GM12878 (cell line): ENCODE results near the gene VLDLR. TPM values are rescaled to one million over a fixed set of nuclear protein-coding genes. Genes with fewer than 3 reads are reported as not detected.

Source experiments
- ATAC-seq: fragments of 200-7000 bp; cut with Tn5 transposase; 3 replicates; pipeline ENCODE4 v1.9.1; 2020; ENCODE audit warnings: mild to moderate bottlenecking, moderate library complexity
- BruUV-seq: library from RNA; stranded (reverse); fragments of 400-500 nt; replicated peaks from 2 replicates; lab custom pipeline; 2021; lab: Mats Ljungman, UMichigan
- CTCF ChIA-PET: fragments of 300-600 bp; sonication (Branson Sonifier 250); formaldehyde crosslinking; extraction: SDS; loops from one replicate; lab custom pipeline; 2021; ENCODE audit warnings: inconsistent platforms; lab: Yijun Ruan, JAX
- POLR2A ChIA-PET: fragments of 350-600 bp; formaldehyde crosslinking; extraction: SDS; loops from one replicate; lab custom pipeline; 2021; ENCODE audit warnings: inconsistent platforms; lab: Charles Lee
- RAD21 ChIA-PET: fragments of 300-600 bp; sonication (Branson Sonifier 250); formaldehyde crosslinking; loops from one replicate; lab custom pipeline; 2023; ENCODE audit warnings: antibody characterized with exemption; ENCODE audit not compliant: unreplicated experiment; lab: Charles Lee
- SMC1A ChIA-PET: fragments of 300-600 bp; sonication (Branson Sonifier 250); formaldehyde crosslinking; loops from one replicate; lab custom pipeline; 2023; ENCODE audit not compliant: unreplicated experiment, uncharacterized antibody; lab: Charles Lee
- DNase-seq: peaks from one replicate; pipeline ENCODE4 v3.0.0-alpha.2; 2011; ENCODE audit warnings: low read depth, low spot score
- FAIRE-seq: peaks from 3 replicates; lab custom pipeline; 2011; peaks lifted over from hg19 to GRCh38; lab: Jason Lieb, UNC
- H2AFZ ChIP-seq: 2 replicates; pipeline ENCODE4 v1.6.0; 2011; ENCODE audit warnings: low read depth, low read length, control low read depth; ENCODE audit not compliant: control insufficient read depth
- H3K27ac ChIP-seq: 2 replicates; pipeline ENCODE4 v1.5.1; 2011; ENCODE audit warnings: control low read depth; ENCODE audit not compliant: control insufficient read depth, insufficient read depth
- H3K27me3 ChIP-seq, 2 experiments: replicated peaks in 1 of 2; 2 replicates each; pipeline versions ENCODE4 v1.6.0 to v1.6.1; 2011; ENCODE audit warnings: low read length in 1 of 2; ENCODE audit not compliant: control insufficient read depth in 2 of 2, insufficient read depth in 2 of 2
- H3K36me3 ChIP-seq, 2 experiments: 2 replicates each; pipeline ENCODE4 v1.5.1; 2011; ENCODE audit warnings: low read length in 1 of 2; ENCODE audit not compliant: control insufficient read depth in 2 of 2, insufficient read depth in 2 of 2
- H3K4me1 ChIP-seq: 2 replicates; pipeline ENCODE4 v1.6.1; 2011; ENCODE audit warnings: mild to moderate bottlenecking, low read length, moderate library complexity, mixed read lengths; ENCODE audit not compliant: control insufficient read depth, insufficient read depth
- H3K4me2 ChIP-seq: 2 replicates; pipeline ENCODE4 v1.6.0; 2011; ENCODE audit warnings: control low read depth; ENCODE audit not compliant: control insufficient read depth, insufficient read depth
- H3K4me3 ChIP-seq: fragments of 200-600 bp; sonication (generic); 2 replicates; pipeline ENCODE4 v1.5.1; 2016
- H3K79me2 ChIP-seq: 2 replicates; pipeline ENCODE4 v1.6.0; 2011; ENCODE audit warnings: low read length; ENCODE audit not compliant: control insufficient read depth, insufficient read depth
- H3K9ac ChIP-seq: 2 replicates; pipeline ENCODE4 v1.8.0; 2011; ENCODE audit warnings: low read length, control low read depth, mixed read lengths; ENCODE audit not compliant: control insufficient read depth, insufficient read depth
- H3K9me3 ChIP-seq: replicated peaks from 3 replicates; pipeline ENCODE4 v1.5.1; 2011; ENCODE audit warnings: mild to moderate bottlenecking, low read length; ENCODE audit not compliant: control insufficient read depth, insufficient read depth
- H4K20me1 ChIP-seq: 2 replicates; pipeline ENCODE4 v1.6.0; 2011; ENCODE audit not compliant: control insufficient read depth, insufficient read depth
- BACH1 ChIP-seq: fragments of 450-650 bp; IDR thresholded peaks from 2 replicates; pipeline ENCODE4 v1.6.1; 2017; ENCODE audit warnings: mild to moderate bottlenecking, borderline replicate concordance
- BHLHE40 ChIP-seq, 2 experiments: fragments of 450-650 bp in 1 of 2; IDR thresholded peaks; 2 replicates each; pipeline ENCODE4 v1.6.1; 2011 to 2017; ENCODE audit warnings: low read depth in 2 of 2, borderline replicate concordance in 1 of 2, improper control_type of control experiment in 1 of 2, low read length in 1 of 2, mild to moderate bottlenecking in 1 of 2
- CEBPB ChIP-seq, 2 experiments: fragments of 150-350 bp in 1 of 2; IDR thresholded peaks; 2 replicates each; pipeline ENCODE4 v1.6.1; 2012 to 2014; ENCODE audit warnings: low read depth in 2 of 2, low read length in 2 of 2, borderline replicate concordance in 1 of 2, inconsistent platforms in 1 of 2
- CHD4 ChIP-seq: fragments of 200-600 bp; sonication (generic); IDR thresholded peaks from 2 replicates; pipeline ENCODE4 v1.6.1; 2016; ENCODE audit warnings: mild to moderate bottlenecking
- DPF2 ChIP-seq: fragments of 450-650 bp; IDR thresholded peaks from 2 replicates; pipeline ENCODE4 v1.6.1; 2017; ENCODE audit warnings: mild to moderate bottlenecking
- EP300 ChIP-seq, 2 experiments: fragments of 150-350 bp in 1 of 2; IDR thresholded peaks; 2 replicates each; pipeline ENCODE4 v1.6.1; 2011 to 2012; ENCODE audit warnings: low read depth in 2 of 2, low read length in 2 of 2, borderline replicate concordance in 1 of 2, improper control_type of control experiment in 1 of 2, inconsistent platforms in 1 of 2; ENCODE audit not compliant: control insufficient read depth in 1 of 2
- HDAC6 ChIP-seq: fragments of 200-600 bp; sonication (generic); IDR thresholded peaks from one replicate; pipeline ENCODE4 v1.8.0; 2017; ENCODE audit warnings: antibody characterized with exemption; ENCODE audit not compliant: unreplicated experiment
- IKZF1 ChIP-seq: fragments of 450-650 bp; conservative IDR thresholded peaks from 2 replicates; pipeline ENCODE4 v1.6.1; 2017; ENCODE audit warnings: antibody characterized with exemption, mild to moderate bottlenecking
- LARP7 ChIP-seq: fragments of 450-650 bp; IDR thresholded peaks from 2 replicates; pipeline ENCODE4 v1.6.1; 2017; ENCODE audit warnings: mild to moderate bottlenecking
- MEF2B ChIP-seq: fragments of 450-650 bp; IDR thresholded peaks from 2 replicates; pipeline ENCODE4 v1.6.1; 2018; ENCODE audit warnings: mild to moderate bottlenecking, moderate library complexity; ENCODE audit not compliant: partially characterized antibody, poor library complexity, severe bottlenecking
- MTA2 ChIP-seq: fragments of 450-650 bp; IDR thresholded peaks from 2 replicates; pipeline ENCODE4 v1.6.1; 2016; ENCODE audit warnings: low read depth, mild to moderate bottlenecking, moderate library complexity
- NFYB ChIP-seq: IDR thresholded peaks from 2 replicates; pipeline ENCODE4 v1.6.1; 2011; ENCODE audit warnings: low read depth, mild to moderate bottlenecking, low read length, improper control_type of control experiment, moderate library complexity; ENCODE audit not compliant: insufficient read depth
- PAX5 ChIP-seq: IDR thresholded peaks from 2 replicates; pipeline ENCODE4 v1.6.1; 2011; ENCODE audit warnings: low read depth, low read length, borderline replicate concordance
- POLR2A ChIP-seq: IDR thresholded peaks from 2 replicates; pipeline ENCODE4 v1.6.1; 2011; ENCODE audit warnings: low read depth, mild to moderate bottlenecking, low read length
- RUNX3 ChIP-seq: IDR thresholded peaks from 2 replicates; pipeline ENCODE4 v1.6.1; 2012; ENCODE audit warnings: low read length, inconsistent platforms
- SMAD5 ChIP-seq: IDR thresholded peaks from 2 replicates; pipeline ENCODE4 v1.6.1; 2016; ENCODE audit warnings: antibody characterized with exemption, low read depth
- SMARCA5 ChIP-seq: fragments of 450-650 bp; IDR thresholded peaks from 2 replicates; pipeline ENCODE4 v1.6.1; 2017; ENCODE audit warnings: mild to moderate bottlenecking
- STAT3 ChIP-seq: IDR thresholded peaks from 2 replicates; pipeline ENCODE4 v1.6.1; 2011; ENCODE audit warnings: low read depth, low read length, improper control_type of control experiment
- ZNF217 ChIP-seq: fragments of 450-650 bp; IDR thresholded peaks from 2 replicates; pipeline ENCODE4 v1.6.1; 2017; ENCODE audit warnings: antibody characterized with exemption, mild to moderate bottlenecking
- ZNF24 ChIP-seq: fragments of 450-650 bp; IDR thresholded peaks from 2 replicates; pipeline ENCODE4 v1.6.1; 2017; ENCODE audit warnings: antibody characterized with exemption, mild to moderate bottlenecking
- WGBS: methylation state at CpG from one replicate; pipeline ENCODE4 v1.1.6; 2016; ENCODE audit warnings: low lambda C conversion rate; ENCODE audit not compliant: insufficient replicate concordance, insufficient coverage; ENCODE audit errors: missing lambda C conversion rate; 5-methylcytosine and 5-hydroxymethylcytosine counted together
- in situ Hi-C: fragments of 300-500 bp; cut with MboI; formaldehyde crosslinking; loops from 9 replicates; pipeline ENCODE4 v1.14.3; 2018; ENCODE audit warnings: mixed read lengths
- intact Hi-C: fragments of 100-400 bp; cut with micrococcal nuclease; formaldehyde crosslinking; loops from one replicate; pipeline ENCODE4 v1.14.2; 2022; ENCODE audit not compliant: unreplicated experiment
- polyA plus RNA-seq, 11 experiments: library from polyadenylated mRNA; depleted of rRNA in 4 of 11; unstranded in 6 of 11; stranded (reverse) in 5 of 11; fragments of >200 nt; fragmentation: Nextera tagmentation in 4 of 11; fragmentation: Illumina TruSeq in 1 of 11; extraction: Ambion mirVana in 4 of 11; extraction: Trizol in 1 of 11; gene quantifications; 1 replicate in 1 of 11; 2 replicates in 10 of 11; pipeline versions ENCODE4 v1.2.1 to v1.2.3, GENCODE V29; 2011 to 2016; ENCODE audit warnings: inconsistent platforms in 2 of 11, missing spikeins in 2 of 11, low read depth in 1 of 11
- total RNA-seq, 4 experiments: library from RNA; depleted of rRNA in 3 of 4; stranded (reverse); fragments of >200 nt in 3 of 4; fragmentation: Illumina TruSeq in 1 of 4; extraction: Trizol in 1 of 4; gene quantifications; 2 replicates each; pipeline versions ENCODE4 v1.2.1 to v1.2.3, GENCODE V29; 2013 to 2021
- TF ChIP-seq, protein P1 (sequence below): fragments of 450-650 bp; IDR thresholded peaks from 2 replicates; pipeline ENCODE4 v1.6.1; 2017; ENCODE audit warnings: mild to moderate bottlenecking, moderate library complexity

VLDLR gene
- total and polyA plus RNA-seq, 10 of the 15 experiments (the other 5 are each of a cell fraction or from before 2014, with no cell fraction given): 0.14 to 5.9 (median 0.57) TPM

DNA sequence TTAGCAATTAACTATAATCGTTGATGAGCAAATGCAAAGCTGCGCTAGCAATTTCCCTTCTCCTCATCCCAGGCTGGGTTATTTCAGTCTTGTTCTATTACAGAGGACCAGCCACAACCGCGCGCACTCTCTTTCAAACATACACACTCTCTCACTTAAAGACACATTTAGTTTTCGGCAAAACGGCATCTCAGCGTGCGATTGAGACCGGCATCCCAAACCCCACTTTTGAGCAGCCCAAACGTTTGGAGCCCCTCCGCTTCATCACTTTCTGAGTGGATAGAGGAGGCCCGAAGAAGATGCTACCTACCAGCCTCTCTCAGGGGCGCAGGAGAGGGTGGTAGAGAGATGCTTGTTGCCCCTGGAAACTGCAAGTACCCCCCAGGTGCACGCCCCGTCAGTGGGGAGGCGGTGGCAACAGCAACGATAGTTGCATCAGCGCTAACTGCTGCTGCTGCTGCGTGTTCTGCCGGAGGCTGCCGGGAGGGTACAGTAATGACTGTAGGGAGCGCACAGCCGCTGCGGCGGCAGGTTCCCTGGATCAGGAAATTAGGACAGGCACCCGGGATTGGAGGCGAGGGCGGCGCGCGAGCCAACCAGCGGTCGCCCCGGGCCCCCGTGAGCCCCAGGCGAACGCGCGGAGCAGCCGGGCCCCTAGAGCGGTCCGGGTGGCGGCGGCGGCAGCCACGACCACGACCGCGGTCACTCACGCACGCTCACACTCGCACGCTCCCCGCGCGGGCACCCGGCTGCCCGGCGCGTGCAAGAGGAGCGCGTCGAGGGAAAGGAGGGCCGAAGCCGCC lies 467 bp upstream of the VLDLR start:
- SMC1A ChIA-PET: no interaction called here
- FAIRE-seq: no peak
- 28% methylated on average over 42 of the region's 66 CpGs for WGBS
- H3K27ac ChIP-seq: no peak overlapping the region
- H3K9me3 ChIP-seq: no peaks in the 10 kb centered on the region; the same call in 2 of the 3 replicates
- ATAC-seq: peak; percentile 46
- RAD21 ChIA-PET: no interaction called here
- peaks cover 2% of the 10 kb centered on the region; the same call in 1 of the 2 replicates for H3K4me1 ChIP-seq
- peak overlapping the region; percentile 87 for H3K4me2 ChIP-seq
- no TSS peak for BruUV-seq
- CTCF ChIA-PET: interaction anchor here (0.5 to 2.3 kb wide), 3 partner anchors 12 to 287 kb away, joined by 3 to 9 read pairs (median 7); no protein-coding TSS in a partner anchor
- in situ Hi-C loops (no loop called here), intact Hi-C loops (loop anchor here (5.0 to 10.0 kb wide), 3 partner anchors 106 to 366 kb away; no protein-coding TSS in a partner anchor)
- H3K4me3 ChIP-seq: peak overlapping the region; percentile 65
- H3K9ac ChIP-seq: no peak overlapping the region
- DNase-seq: no peak
- no peaks in the 10 kb centered on the region for H3K36me3 ChIP-seq
- peaks cover 0 to 16% of the 10 kb centered on the region in 2 experiments; a peak in 3 of 4 replicates for H3K27me3 ChIP-seq
- POLR2A ChIA-PET: no interaction called here
- H2AFZ ChIP-seq: peak overlapping the region; percentile 61
- no peaks in the 10 kb centered on the region; the same call in 1 of the 2 replicates for H3K79me2 ChIP-seq
- no peaks in the 10 kb centered on the region; the same call in 1 of the 2 replicates for H4K20me1 ChIP-seq
- TF ChIP-seq BHLHE40 (IDR thresholded peaks at IDR 0.05; ENCODE audit: borderline replicate concordance in 1 of 2, low read depth in 2 of 2, low read length in 1 of 2) (peak; percentile 45 to 82; a peak in 2 of 4 replicates), ZNF24 (no peak), HDAC6 (no peak), LARP7 (peak; percentile 71; the same call in 1 of the 2 replicates), MEF2B (no peak), CEBPB (IDR thresholded peaks at IDR 0.05; ENCODE audit: borderline replicate concordance in 1 of 2, low read depth in 2 of 2, low read length in 2 of 2) (peak in 1 of 2 experiments; percentile 40; a peak in 1 of 4 replicates), SMARCA5 (0 out of 2 replicates have a peak, but pooled peaks have one; percentile 34), POLR2A (peak; percentile 19; the same call in 1 of the 2 replicates), ZNF217 (0 out of 2 replicates have a peak, but pooled peaks have one; percentile 32), NFYB (peak; percentile 61; the same call in 1 of the 2 replicates), IKZF1 (peak; percentile 83), PAX5 (no peak), BACH1 (0 out of 2 replicates have a peak, but pooled peaks have one; percentile 55), MTA2 (no peak), DPF2 (peak; percentile 69; the same call in 1 of the 2 replicates), SMAD5 (no peak), CHD4 (no peak), RUNX3 (peak; percentile 10; the same call in 1 of the 2 replicates), STAT3 (no peak), EP300 (IDR thresholded peaks at IDR 0.05; ENCODE audit: borderline replicate concordance in 1 of 2, control insufficient read depth in 1 of 2, low read depth in 2 of 2, low read length in 2 of 2) (no peak)
- TF ChIP-seq, protein P1, sequence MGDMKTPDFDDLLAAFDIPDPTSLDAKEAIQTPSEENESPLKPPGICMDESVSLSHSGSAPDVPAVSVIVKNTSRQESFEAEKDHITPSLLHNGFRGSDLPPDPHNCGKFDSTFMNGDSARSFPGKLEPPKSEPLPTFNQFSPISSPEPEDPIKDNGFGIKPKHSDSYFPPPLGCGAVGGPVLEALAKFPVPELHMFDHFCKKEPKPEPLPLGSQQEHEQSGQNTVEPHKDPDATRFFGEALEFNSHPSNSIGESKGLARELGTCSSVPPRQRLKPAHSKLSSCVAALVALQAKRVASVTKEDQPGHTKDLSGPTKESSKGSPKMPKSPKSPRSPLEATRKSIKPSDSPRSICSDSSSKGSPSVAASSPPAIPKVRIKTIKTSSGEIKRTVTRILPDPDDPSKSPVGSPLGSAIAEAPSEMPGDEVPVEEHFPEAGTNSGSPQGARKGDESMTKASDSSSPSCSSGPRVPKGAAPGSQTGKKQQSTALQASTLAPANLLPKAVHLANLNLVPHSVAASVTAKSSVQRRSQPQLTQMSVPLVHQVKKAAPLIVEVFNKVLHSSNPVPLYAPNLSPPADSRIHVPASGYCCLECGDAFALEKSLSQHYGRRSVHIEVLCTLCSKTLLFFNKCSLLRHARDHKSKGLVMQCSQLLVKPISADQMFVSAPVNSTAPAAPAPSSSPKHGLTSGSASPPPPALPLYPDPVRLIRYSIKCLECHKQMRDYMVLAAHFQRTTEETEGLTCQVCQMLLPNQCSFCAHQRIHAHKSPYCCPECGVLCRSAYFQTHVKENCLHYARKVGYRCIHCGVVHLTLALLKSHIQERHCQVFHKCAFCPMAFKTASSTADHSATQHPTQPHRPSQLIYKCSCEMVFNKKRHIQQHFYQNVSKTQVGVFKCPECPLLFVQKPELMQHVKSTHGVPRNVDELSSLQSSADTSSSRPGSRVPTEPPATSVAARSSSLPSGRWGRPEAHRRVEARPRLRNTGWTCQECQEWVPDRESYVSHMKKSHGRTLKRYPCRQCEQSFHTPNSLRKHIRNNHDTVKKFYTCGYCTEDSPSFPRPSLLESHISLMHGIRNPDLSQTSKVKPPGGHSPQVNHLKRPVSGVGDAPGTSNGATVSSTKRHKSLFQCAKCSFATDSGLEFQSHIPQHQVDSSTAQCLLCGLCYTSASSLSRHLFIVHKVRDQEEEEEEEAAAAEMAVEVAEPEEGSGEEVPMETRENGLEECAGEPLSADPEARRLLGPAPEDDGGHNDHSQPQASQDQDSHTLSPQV: 0 out of 2 replicates have a peak, but pooled peaks have one; percentile 26
